ENCODE measurements around the gene EXOC6B.

EXOC6B gene

GRCh38 chr2:72828840-72829507 is 3.1 kb upstream of the EXOC6B start:
- no peak for DNase-seq (ENCODE audit: low spot score)

DNA sequence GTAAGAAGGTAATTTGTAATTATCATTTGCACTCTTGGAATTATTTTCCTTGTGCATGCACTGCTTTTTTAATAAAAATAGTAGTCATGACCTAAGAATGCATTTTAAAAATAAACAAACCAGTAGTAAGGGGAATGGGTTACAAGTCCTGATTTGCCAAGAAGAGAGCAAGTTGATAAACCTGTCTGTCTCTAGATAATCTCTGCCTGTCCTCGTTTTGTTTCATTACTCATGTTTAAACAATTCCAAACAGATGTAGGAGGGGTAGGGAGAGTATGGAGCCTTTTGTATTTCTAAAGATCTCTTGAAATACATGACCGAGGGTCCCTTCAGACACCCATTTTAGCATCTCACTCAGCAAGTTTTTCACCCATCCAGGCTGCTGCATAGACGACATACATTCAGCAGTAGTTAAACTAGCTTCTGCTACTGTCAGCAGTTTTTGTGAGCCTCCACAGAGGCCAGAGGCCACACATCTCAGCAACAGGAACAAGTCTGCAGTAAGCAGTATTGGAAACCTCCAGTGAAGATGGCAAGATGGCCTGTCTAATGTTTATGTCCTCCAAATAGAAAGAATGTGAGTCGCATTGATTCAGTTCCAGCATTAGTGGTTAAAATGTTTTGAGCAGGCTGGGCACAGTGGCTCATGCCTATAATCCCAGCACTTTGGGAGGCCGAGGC is 2.3 kb upstream of the EXOC6B start:
- DNase-seq (ENCODE audit: low spot score): no peak

GRCh38 chr2:72827487-72827886 is 1.7 kb upstream of the EXOC6B start:
- DNase-seq (ENCODE audit: low spot score): no peak

DNA sequence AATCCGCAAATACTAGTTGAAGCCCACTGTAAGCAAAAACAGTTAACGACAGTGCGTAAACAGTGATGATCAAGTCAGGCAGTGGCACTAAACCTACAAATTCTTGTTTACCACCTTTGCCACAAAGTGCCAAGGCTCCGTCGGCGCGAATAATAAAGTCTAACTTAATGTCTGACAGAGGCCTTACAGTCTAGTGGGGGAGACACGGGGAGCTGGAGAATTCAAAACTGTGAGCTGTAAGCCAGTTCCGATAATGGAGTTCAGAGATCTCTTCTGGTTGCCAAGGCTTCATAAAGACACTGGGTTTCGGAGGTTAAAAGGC is 284 bp upstream of the EXOC6B start:
- no peak for DNase-seq (ENCODE audit: low spot score)

DNA sequence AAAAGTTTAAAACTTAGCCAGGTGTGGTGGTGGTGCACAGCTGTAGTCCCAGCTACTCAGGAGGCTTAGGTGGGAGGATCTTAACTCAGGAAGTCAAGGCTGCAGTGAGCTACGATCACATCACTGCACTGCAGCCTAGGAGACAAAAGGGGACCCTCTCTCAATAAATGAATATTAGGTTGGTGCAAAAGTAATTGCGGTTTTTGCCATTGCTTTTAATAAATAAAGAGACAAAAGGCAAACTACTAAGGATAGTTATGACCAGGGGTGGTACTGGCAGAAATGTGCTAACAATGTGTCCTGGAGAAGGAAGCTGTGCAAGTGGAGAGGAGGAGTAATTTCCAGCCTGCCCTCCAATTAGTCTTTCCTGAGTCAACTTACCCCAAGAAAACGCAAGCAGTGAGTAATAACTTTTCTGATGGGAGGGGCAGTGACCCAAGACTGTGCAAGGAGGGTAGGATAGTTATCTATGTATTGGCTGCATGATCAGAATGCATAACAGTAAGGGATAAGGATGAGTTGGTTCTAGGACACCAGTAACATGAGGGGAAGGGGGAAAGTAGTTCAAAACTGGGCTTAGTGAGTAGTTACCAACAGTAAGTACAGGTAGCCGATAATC is 1.5 kb downstream of the EXOC6B start:
- no peak for DNase-seq (ENCODE audit: low spot score)

- DNase-seq (ENCODE audit: low spot score): no peak
Measured at GRCh38 chr2:72822794-72823193, 3.0 kb downstream of the EXOC6B start.

DNA sequence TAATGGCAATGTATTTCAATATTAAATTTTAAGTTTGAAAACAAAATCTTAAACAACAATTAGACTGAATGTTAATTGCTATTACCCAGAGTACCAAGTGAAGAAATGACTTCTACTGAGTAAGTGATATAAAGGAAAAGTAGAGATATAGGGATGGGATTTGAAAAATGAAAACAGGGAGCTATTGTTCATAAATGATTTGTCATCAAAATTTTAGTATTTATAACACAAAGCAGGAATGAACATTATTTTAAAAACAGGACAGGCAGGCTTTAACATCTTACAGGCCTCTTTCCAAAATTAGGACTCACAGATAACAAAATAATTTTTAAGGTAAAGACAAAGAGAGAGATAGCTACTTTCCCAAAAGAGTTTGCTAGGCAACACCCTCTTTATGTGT is 3.9 kb downstream of the EXOC6B start:
- DNase-seq (ENCODE audit: low spot score): no peak

- no peak for DNase-seq (ENCODE audit: low spot score)
Measured at GRCh38 chr2:72821118-72821517, 4.7 kb downstream of the EXOC6B start.

DNA sequence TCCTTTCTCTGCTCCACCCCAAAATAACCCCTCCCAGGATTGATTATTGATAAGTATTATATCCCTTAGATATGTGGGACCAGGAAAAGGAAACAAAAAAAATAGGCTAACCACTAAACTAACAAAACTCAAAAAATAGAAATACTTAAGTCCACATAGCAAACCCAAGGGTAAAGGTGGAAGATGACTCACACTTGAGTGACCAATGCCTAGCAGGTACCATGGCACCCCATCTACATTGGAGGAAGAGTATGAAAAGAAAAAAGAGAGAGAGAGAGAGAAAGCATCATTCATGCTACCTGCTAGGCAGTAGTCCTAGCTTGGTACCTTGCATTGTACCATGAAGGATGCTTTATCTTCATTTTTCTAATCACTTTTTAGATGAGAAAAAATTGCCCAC is 6.3 kb downstream of the EXOC6B start:
- no peak for DNase-seq (ENCODE audit: low spot score)

- no peak for DNase-seq (ENCODE audit: low spot score)
Measured at GRCh38 chr2:72815655-72816278, 10.1 kb downstream of the EXOC6B start.

- DNase-seq (ENCODE audit: low spot score): no peak
Measured at GRCh38 chr2:72813841-72814240, 12.0 kb downstream of the EXOC6B start.

GRCh38 chr2:72810165-72810564 is 15.7 kb downstream of the EXOC6B start:
- DNase-seq (ENCODE audit: low spot score): no peak

GRCh38 chr2:72809095-72809494 is 16.7 kb downstream of the EXOC6B start:
- no peak for DNase-seq (ENCODE audit: low spot score)

- DNase-seq (ENCODE audit: low spot score): no peak
Measured at GRCh38 chr2:72806280-72806945, 19.4 kb downstream of the EXOC6B start.

DNA sequence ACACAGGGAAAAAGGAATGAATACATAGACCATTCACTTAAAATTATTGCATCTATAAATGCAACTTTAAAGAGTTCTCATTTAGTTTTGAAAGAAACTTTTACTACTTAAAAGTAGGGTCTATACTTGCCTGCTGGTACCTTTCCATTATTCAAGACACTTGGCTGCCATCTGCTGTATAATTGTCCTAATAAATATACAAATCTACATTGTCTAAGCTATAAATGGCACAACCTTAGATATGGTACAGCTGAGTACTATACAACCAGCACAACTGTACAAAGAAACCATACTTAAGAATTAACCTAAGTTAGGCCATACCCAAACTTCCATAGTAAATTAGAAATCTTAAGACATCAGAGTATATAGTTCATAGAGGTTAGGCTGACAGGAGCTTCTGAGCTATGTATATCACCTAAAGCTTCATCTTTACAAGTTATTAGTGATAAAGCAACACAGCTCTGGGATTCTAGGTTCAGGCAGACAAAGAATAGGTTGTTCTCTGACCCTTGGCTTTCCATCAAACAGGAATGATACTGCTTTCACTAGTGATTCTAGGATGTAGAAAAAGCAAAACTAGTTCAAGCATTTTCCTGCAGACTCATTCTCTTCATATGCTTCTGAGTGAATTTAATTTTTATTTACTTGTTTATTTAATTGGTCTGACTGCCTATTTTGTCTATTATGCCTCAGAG is 22.1 kb downstream of the EXOC6B start:
- DNase-seq (ENCODE audit: low spot score): no peak

DNA sequence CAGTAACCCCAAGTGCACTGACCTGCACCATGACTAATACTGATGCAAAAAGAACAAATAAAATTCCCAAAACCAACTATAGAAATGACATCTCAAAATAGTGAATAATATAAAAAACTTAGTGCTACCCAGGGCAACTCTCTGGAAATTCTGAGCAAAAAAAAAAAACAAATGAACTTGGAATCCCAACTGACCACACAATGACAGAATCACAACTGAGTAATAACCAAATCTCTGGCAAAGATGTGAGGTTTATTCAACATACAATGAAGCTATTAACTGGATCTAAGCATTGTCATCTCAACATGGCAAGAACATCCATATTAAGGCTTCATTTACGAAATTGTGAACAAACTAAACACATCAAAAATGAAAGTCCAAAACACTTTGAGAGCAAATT is 22.7 kb downstream of the EXOC6B start:
- no peak for DNase-seq (ENCODE audit: low spot score)

- DNase-seq (ENCODE audit: low spot score): no peak
Measured at GRCh38 chr2:72800492-72800891, 25.3 kb downstream of the EXOC6B start.

DNA sequence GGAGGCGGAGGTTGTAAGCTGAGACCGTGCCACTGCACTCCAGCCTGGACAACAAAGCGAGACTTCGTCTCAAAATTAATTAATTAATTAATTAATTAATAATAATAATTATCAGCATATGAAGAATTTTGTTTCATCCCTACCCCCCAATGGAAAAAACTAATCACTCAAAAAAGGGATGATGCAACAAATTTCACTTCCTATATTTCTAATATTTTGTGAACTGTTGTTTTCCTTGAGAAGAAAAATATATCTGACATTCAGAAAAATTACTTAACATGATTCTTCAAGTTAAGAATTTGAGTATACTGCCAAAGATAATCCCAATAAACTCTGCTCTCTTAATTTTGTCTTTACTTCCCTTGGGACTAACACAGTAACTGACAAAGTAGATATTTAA is 28.1 kb downstream of the EXOC6B start:
- no peak for DNase-seq (ENCODE audit: low spot score)

GRCh38 chr2:72796766-72797165 is 29.1 kb downstream of the EXOC6B start:
- DNase-seq (ENCODE audit: low spot score): no peak

- DNase-seq (ENCODE audit: low spot score): no peak
Measured at GRCh38 chr2:72794572-72794971, 31.3 kb downstream of the EXOC6B start.

- DNase-seq (ENCODE audit: low spot score): no peak
Measured at GRCh38 chr2:72793798-72794440, 31.9 kb downstream of the EXOC6B start.

- DNase-seq (ENCODE audit: low spot score): no peak
Measured at GRCh38 chr2:72789241-72789640, 36.6 kb downstream of the EXOC6B start.
